HG03159 (cell line): ENCODE results near the gene EME1.

Experiments
- ATAC-seq: cut with Tn5 transposase; IDR thresholded peaks from one replicate; pipeline ENCODE4 v1.9.1; 2021; ENCODE audit warnings: mild to moderate bottlenecking, moderate library complexity; ENCODE audit not compliant: unreplicated experiment

The EME1 gene

GRCh38 chr17:50361561-50362480, 11.2 kb upstream of the EME1 start:
- ATAC-seq, result peak; percentile 61

- ATAC-seq, result no peak
Measured at GRCh38 chr17:50362661-50363060, 10.4 kb upstream of the EME1 start.

GRCh38 chr17:50363217-50364060, 9.6 kb upstream of the EME1 start:
- no peak for ATAC-seq

GRCh38 chr17:50364061-50364458, 9.0 kb upstream of the EME1 start:
- ATAC-seq, result no peak

- no peak for ATAC-seq
Measured at GRCh38 chr17:50364715-50365114, 8.3 kb upstream of the EME1 start.

- no peak for ATAC-seq
Measured at GRCh38 chr17:50365165-50365564, 7.9 kb upstream of the EME1 start.

GRCh38 chr17:50365649-50366393, 7.2 kb upstream of the EME1 start:
- no peak for ATAC-seq

GRCh38 chr17:50367401-50367800, 5.6 kb upstream of the EME1 start:
- no peak for ATAC-seq

- ATAC-seq, result no peak
Measured at GRCh38 chr17:50370052-50370451, 3.0 kb upstream of the EME1 start.

GRCh38 chr17:50371526-50371925, 1.5 kb upstream of the EME1 start:
- no peak for ATAC-seq

- ATAC-seq, result no peak
Measured at GRCh38 chr17:50372222-50372757, 739 bp upstream of the EME1 start.

- ATAC-seq, result no peak
Measured at GRCh38 chr17:50373705-50374104, 676 bp downstream of the EME1 start.

- ATAC-seq, result no peak
Measured at GRCh38 chr17:50375858-50376538, 3.0 kb downstream of the EME1 start.

- no peak for ATAC-seq
Measured at GRCh38 chr17:50379351-50380132, 6.5 kb downstream of the EME1 start.

GRCh38 chr17:50380369-50381259, 7.6 kb downstream of the EME1 start:
- ATAC-seq, result no peak

- no peak for ATAC-seq
Measured at GRCh38 chr17:50381260-50381815, 8.3 kb downstream of the EME1 start.

- ATAC-seq, result no peak
Measured at GRCh38 chr17:50381920-50382319, 8.9 kb downstream of the EME1 start.

- ATAC-seq, result no peak
Measured at GRCh38 chr17:50382931-50383330, 9.9 kb downstream of the EME1 start.
